Fibroblast of villous mesenchyme (primary cell): ENCODE data around the gene AKT2. TPM values are rescaled to one million over a fixed set of nuclear protein-coding genes. Genes with fewer than 3 reads are reported as not detected.
"Not testable (repeated sequence)": the region's sequence is repeated elsewhere in the genome, so short reads cannot be mapped to it uniquely, and the experiment has no call there.

Experiments
- DNase-seq: peaks from one replicate; pipeline ENCODE4 v3.0.0-alpha.2; 2010; ENCODE audit warnings: low read depth
- H3K4me3 ChIP-seq: 2 replicates; pipeline ENCODE4 v1.5.1; 2011; ENCODE audit warnings: low read depth, mild to moderate bottlenecking, low read length
- CTCF ChIP-seq: IDR thresholded peaks from 2 replicates; pipeline ENCODE4 v1.5.1; 2012; ENCODE audit warnings: low read depth, mild to moderate bottlenecking, low read length; ENCODE audit not compliant: insufficient read depth
- total RNA-seq: library from RNA; depleted of rRNA; stranded (reverse); fragments of >200 nt; gene quantifications from 2 replicates; pipeline ENCODE4 v1.2.3, GENCODE V29; 2012

The AKT2 gene
- total RNA-seq, 1 donor = 142 TPM

- H3K4me3 ChIP-seq = no peak overlapping the region
- no peak for TF ChIP-seq CTCF
- DNase-seq = no peak
Measured at GRCh38 chr19:40220674-40221073, 64.5 kb downstream of the AKT2 start.

- no peak for TF ChIP-seq CTCF
- no peak overlapping the region for H3K4me3 ChIP-seq
- DNase-seq = peak; percentile 37
Measured at GRCh38 chr19:40219721-40220276, 65.3 kb downstream of the AKT2 start.

GRCh38 chr19:40219029-40219428 lies 66.1 kb downstream of the AKT2 start:
- not testable (repeated sequence) for DNase-seq, H3K4me3 ChIP-seq

DNA sequence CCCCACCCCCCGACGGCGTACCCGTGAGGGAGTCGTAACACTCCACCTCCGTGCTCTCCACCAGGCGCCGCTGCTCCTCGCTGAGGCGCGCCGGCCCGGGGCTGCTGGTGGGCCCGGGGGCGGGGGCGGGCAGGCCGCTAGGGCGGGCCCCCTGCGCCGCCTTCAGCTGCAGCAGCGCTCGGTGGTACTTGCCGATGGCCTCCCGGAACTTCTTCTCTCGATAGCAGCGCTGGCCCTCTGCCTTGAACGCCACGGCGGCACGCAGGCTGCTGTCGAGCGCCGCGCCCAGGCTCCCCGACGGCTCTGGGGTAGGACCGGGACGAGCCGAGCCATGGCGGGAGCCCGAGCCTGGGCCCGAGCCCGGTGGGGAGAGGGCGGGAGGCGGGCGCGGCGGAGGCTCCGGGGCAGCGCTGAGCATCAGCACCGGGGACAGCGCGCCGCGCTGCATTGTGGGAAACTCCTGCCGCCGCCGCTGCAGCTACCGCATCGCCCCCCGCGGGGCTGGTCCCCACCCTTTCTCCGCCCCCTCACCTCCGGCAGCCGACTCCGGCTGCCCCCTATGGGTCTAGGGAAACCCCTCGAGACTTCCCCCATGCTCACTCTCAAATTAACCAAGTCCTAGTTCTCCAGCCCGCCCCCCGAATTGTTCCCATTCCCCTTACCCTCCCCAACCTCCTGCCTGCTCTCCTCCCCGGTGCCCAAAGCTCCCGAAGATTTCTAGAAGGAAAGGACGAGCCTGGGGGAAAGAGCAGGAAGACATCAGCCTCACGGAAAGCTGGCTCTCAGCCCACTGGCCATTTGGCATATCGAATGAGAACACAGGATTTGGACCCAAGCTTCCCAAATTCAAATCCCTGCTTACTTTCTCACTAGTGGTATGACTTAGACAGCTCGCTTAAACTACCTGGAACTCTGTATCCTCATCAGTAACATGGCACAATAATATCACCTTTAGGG lies 66.9 kb downstream of the AKT2 start, which contains the start of gene TTC9B:
Gene TTC9B, minus strand, starts transcription at position 451 of the 957 bp plus-strand sequence. Its CDS starts 3 bp downstream, at position 448.
- DNase-seq = no peak

GRCh38 chr19:40217027-40217810 lies 67.9 kb downstream of the AKT2 start:
- peak; percentile 24 for TF ChIP-seq CTCF
- DNase-seq = no peak
- H3K4me3 ChIP-seq = no peak overlapping the region

More for the DNA sequence above, 66.9 kb downstream of the AKT2 start, which contains the start of gene TTC9B:
- H3K4me3 ChIP-seq = no peak within 1 kb of the TSS
- TF ChIP-seq CTCF = no peak

DNA sequence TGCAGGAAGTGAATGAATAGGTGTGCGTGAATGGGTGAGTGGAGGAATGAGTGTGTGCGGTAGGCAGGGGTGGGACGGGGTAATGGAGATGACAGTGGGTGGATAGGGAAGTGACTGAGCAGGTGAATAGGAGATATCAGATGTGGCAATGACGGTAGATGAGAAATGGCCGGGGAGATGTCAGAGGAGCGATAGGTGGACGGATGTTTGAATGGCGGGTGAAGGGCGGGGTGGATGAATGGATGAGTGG lies 68.4 kb downstream of the AKT2 start:
- H3K4me3 ChIP-seq = no peak overlapping the region
- no peak for DNase-seq
- TF ChIP-seq CTCF = no peak

- no peak for DNase-seq
- no peak for TF ChIP-seq CTCF
- no peak overlapping the region for H3K4me3 ChIP-seq
Measured at GRCh38 chr19:40216013-40216776, 69.0 kb downstream of the AKT2 start.
